Peyer's patch (tissue), 4 donors: ENCODE results near the gene SEL1L3.

Experiments
- CTCF ChIP-seq, 6 experiments: fragments of 450-650 bp in 4 of 6; fragments of 200-600 bp in 2 of 6; sonication (generic) in 1 of 6; IDR thresholded peaks; one replicate each; pipeline ENCODE4 v1.5.1; 2017 to 2019; ENCODE audit warnings: antibody characterized with exemption in 6 of 6, mild to moderate bottlenecking in 3 of 6, moderate library complexity in 1 of 6
- POLR2A ChIP-seq, 2 donors: fragments of 450-650 bp; IDR thresholded peaks; one replicate each; pipeline ENCODE4 v1.5.1; 2017; ENCODE audit warnings: antibody characterized with exemption in 2 of 2, mild to moderate bottlenecking in 2 of 2, moderate library complexity in 2 of 2

DNA sequence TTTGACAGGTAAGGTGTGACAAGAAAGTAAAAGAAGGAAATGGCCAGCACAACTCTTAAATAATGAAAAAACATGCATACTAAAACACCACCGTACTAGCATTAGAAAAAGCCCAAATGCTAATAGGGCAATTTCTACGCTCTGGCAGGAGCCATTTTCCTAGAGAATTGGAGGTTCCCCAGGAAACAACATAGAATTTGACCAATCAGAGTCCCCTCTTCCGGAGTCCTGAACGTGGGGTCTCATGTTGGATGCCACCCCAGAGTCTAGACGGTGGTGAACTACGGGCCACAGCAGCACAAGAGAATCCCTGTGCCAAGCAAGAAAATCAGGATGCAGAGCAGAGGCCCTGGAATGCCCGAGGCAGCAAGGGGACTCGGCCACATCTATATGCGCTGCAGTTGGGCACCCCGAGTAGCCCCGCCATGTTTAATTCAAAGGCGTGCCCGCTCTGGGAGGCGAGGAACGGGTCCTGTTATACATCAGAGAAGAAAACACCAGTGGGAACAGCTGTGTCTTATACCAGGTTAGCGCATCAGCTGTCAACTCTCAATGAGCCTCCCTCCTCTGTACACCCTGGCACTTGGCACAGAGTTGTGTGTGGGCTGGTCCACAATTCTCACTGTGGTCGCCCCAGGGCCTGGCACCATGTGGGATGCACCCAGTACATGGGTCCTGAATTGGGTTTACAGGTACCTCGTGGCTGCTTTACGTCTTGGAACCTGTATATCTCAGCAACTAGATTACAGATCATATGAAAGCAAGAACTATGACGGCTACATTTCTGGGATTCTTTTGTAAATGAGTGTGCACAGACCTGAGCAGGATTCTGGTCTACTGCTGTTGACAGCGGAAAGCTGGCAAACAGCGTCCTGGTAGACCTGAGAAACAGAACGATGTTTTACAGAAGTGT lies 52.1 kb downstream of the SEL1L3 start:
- TF ChIP-seq CTCF (IDR thresholded peaks at IDR 0.05) (no peak), POLR2A (IDR thresholded peaks at IDR 0.05) (no peak)
